HL-60 (cell line): ENCODE measurements around the gene KCNG2.

Experiments
- DNase-seq, 2 experiments: peaks; one replicate each; pipeline ENCODE4 v3.0.0-alpha.2; 2010 to 2020; ENCODE audit warnings: low read depth in 1 of 2, low spot score in 1 of 2
- H3K27ac ChIP-seq: fragments of 250-450 bp; sonication (Bioruptor Pico); replicated peaks from 2 replicates; pipeline ENCODE4 v1.5.1; 2020; ENCODE audit warnings: mild to moderate bottlenecking, moderate library complexity
- H3K27me3 ChIP-seq: fragments of 250-450 bp; sonication (Bioruptor Pico); 2 replicates; pipeline ENCODE4 v1.5.1; 2021; ENCODE audit warnings: mild to moderate bottlenecking, moderate library complexity; ENCODE audit not compliant: insufficient read depth, poor library complexity, severe bottlenecking
- H3K4me3 ChIP-seq: replicated peaks from 2 replicates; pipeline ENCODE4 v1.5.1; 2011; ENCODE audit warnings: mild to moderate bottlenecking, control low read depth, low read length; ENCODE audit not compliant: insufficient read depth
- CTCF ChIP-seq: IDR thresholded peaks from one replicate; pipeline ENCODE4 v1.5.1; 2011; ENCODE audit warnings: low read length, control low read depth, inconsistent platforms; ENCODE audit not compliant: insufficient read depth
- GABPA ChIP-seq: IDR thresholded peaks from 2 replicates; pipeline ENCODE4 v1.6.1; 2012; ENCODE audit warnings: low read depth
- POLR2AphosphoS5 ChIP-seq: IDR thresholded peaks from 2 replicates; pipeline ENCODE4 v1.6.1; 2012; ENCODE audit warnings: low read depth
- SPI1 ChIP-seq: IDR thresholded peaks from 2 replicates; pipeline ENCODE4 v1.6.1; 2012; ENCODE audit warnings: low read depth, mild to moderate bottlenecking, borderline replicate concordance
- TF ChIP-seq, protein P1 (sequence below): IDR thresholded peaks from 2 replicates; pipeline ENCODE4 v1.6.1; 2012; ENCODE audit warnings: low read depth; ENCODE audit not compliant: insufficient replicate concordance

KCNG2 gene

DNA sequence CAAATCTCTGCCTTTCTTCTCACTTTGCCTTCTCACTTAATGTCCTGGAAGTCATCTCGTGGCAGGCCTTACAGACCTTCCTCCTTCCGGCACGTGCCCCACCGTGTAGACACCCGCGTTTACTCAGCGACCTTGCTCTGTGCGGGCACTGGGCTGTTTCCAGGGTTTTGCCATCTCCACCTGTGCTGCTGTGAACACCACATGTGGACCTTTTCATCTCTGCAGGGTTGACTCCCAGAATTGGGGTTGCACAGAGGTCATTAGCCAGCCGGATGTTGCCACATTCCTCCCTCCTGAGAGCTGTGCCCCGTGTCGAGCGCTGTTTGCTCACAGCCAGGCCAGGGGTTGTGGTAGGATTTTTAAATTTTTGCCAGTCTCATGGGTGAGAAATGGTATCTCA is 25.4 kb downstream of the KCNG2 start:
- TF ChIP-seq POLR2AphosphoS5 = peak; percentile 19; the same call in 1 of the 2 replicates
- TF ChIP-seq SPI1 = no peak
- TF ChIP-seq GABPA = no peak
- Histone ChIP-seq H3K27ac (no peak overlapping the region), H3K4me3 (no peak overlapping the region), H3K27me3 (no peaks in the 10 kb centered on the region)
- peak; percentile 52 to 84 for DNase-seq

- no peak for DNase-seq
- Histone ChIP-seq H3K27ac (no peak overlapping the region), H3K27me3 (no peaks in the 10 kb centered on the region), H3K4me3 (no peak overlapping the region)
- TF ChIP-seq SPI1 (no peak), GABPA (no peak), POLR2AphosphoS5 (no peak), CTCF (no peak)
- TF ChIP-seq, protein P1, sequence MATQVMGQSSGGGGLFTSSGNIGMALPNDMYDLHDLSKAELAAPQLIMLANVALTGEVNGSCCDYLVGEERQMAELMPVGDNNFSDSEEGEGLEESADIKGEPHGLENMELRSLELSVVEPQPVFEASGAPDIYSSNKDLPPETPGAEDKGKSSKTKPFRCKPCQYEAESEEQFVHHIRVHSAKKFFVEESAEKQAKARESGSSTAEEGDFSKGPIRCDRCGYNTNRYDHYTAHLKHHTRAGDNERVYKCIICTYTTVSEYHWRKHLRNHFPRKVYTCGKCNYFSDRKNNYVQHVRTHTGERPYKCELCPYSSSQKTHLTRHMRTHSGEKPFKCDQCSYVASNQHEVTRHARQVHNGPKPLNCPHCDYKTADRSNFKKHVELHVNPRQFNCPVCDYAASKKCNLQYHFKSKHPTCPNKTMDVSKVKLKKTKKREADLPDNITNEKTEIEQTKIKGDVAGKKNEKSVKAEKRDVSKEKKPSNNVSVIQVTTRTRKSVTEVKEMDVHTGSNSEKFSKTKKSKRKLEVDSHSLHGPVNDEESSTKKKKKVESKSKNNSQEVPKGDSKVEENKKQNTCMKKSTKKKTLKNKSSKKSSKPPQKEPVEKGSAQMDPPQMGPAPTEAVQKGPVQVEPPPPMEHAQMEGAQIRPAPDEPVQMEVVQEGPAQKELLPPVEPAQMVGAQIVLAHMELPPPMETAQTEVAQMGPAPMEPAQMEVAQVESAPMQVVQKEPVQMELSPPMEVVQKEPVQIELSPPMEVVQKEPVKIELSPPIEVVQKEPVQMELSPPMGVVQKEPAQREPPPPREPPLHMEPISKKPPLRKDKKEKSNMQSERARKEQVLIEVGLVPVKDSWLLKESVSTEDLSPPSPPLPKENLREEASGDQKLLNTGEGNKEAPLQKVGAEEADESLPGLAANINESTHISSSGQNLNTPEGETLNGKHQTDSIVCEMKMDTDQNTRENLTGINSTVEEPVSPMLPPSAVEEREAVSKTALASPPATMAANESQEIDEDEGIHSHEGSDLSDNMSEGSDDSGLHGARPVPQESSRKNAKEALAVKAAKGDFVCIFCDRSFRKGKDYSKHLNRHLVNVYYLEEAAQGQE = no peak
Measured at GRCh38 chr18:79825913-79826312, 28.2 kb downstream of the KCNG2 start.

- DNase-seq = no peak
- H3K27ac ChIP-seq = no peak overlapping the region
- no peak overlapping the region for H3K4me3 ChIP-seq
- TF ChIP-seq SPI1 (no peak), CTCF (no peak), POLR2AphosphoS5 (no peak), GABPA (no peak)
- TF ChIP-seq, protein P1 = no peak
- no peaks in the 10 kb centered on the region for H3K27me3 ChIP-seq
Measured at GRCh38 chr18:79826966-79827365, 29.2 kb downstream of the KCNG2 start.

DNA sequence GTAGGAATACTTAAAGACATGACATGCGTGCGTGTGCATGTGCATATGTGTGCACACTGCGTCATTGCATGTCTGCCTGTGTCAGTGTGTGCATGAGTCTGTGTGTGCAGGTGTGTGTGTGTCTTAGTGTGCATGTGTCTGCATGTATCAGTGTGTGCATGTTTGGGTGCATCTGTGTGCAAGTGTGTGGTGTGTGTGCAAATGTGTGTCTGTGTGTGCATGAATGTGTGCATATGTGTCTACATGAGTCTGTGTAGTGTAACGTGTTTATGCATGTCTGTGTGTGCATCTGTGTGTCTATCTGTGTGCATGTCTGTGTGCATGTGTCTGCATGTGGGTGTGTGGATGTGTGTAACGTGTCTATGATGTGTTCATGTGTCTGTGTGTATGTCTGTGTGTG is 30.5 kb downstream of the KCNG2 start:
- H3K27ac ChIP-seq = no peak overlapping the region
- H3K4me3 ChIP-seq = no peak overlapping the region
- no peaks in the 10 kb centered on the region for H3K27me3 ChIP-seq
- TF ChIP-seq SPI1 (no peak), CTCF (no peak), GABPA (no peak), POLR2AphosphoS5 (no peak)
- TF ChIP-seq, protein P1 = no peak
- no peak for DNase-seq
